Umbilical cord (tissue), 2 donors: ENCODE results near the gene DCHS2. TPM values are rescaled to one million over a fixed set of nuclear protein-coding genes. Genes with fewer than 3 reads are reported as not detected.

Source experiments
- DNase-seq: peaks from one replicate; pipeline ENCODE4 v3.0.0-alpha.2; 2015; ENCODE audit warnings: low spot score
- total RNA-seq: library from RNA; depleted of rRNA; stranded (reverse); fragments of >200 nt; gene quantifications from one replicate; pipeline ENCODE4 v1.2.3, GENCODE V29; 2014; ENCODE audit warnings: low replicate concordance; ENCODE audit not compliant: insufficient read depth

DCHS2 gene
- total RNA-seq, 1 donor from 2014 or later: 10.6 TPM

GRCh38 chr4:154489558-154490233, 1.9 kb downstream of the DCHS2 start:
- DNase-seq: no peak

GRCh38 chr4:154487145-154487544, 4.5 kb downstream of the DCHS2 start:
- no peak for DNase-seq

GRCh38 chr4:154485127-154485773, 6.3 kb downstream of the DCHS2 start:
- no peak for DNase-seq

GRCh38 chr4:154478547-154478946, 13.1 kb downstream of the DCHS2 start:
- no peak for DNase-seq

GRCh38 chr4:154478128-154478527, 13.5 kb downstream of the DCHS2 start:
- DNase-seq: no peak

- DNase-seq: no peak
Observed at GRCh38 chr4:154476232-154476631, 15.4 kb downstream of the DCHS2 start.

- DNase-seq: no peak
Observed at GRCh38 chr4:154475820-154476219, 15.8 kb downstream of the DCHS2 start.

- no peak for DNase-seq
Observed at GRCh38 chr4:154473497-154473896, 18.1 kb downstream of the DCHS2 start.

GRCh38 chr4:154472858-154473257, 18.7 kb downstream of the DCHS2 start:
- no peak for DNase-seq

GRCh38 chr4:154471526-154472331, 19.9 kb downstream of the DCHS2 start:
- no peak for DNase-seq

GRCh38 chr4:154471032-154471431, 20.6 kb downstream of the DCHS2 start:
- no peak for DNase-seq

GRCh38 chr4:154467886-154468285, 23.7 kb downstream of the DCHS2 start:
- DNase-seq: no peak

- no peak for DNase-seq
Observed at GRCh38 chr4:154466336-154466735, 25.3 kb downstream of the DCHS2 start.

GRCh38 chr4:154465085-154465484, 26.5 kb downstream of the DCHS2 start:
- no peak for DNase-seq

GRCh38 chr4:154464654-154465053, 26.9 kb downstream of the DCHS2 start:
- DNase-seq: no peak

GRCh38 chr4:154462081-154462810, 29.4 kb downstream of the DCHS2 start:
- DNase-seq: no peak

GRCh38 chr4:154457471-154457870, 34.1 kb downstream of the DCHS2 start:
- no peak for DNase-seq

GRCh38 chr4:154456889-154457288, 34.7 kb downstream of the DCHS2 start:
- DNase-seq: no peak

- DNase-seq: no peak
Observed at GRCh38 chr4:154456240-154456639, 35.4 kb downstream of the DCHS2 start.

- no peak for DNase-seq
Observed at GRCh38 chr4:154455111-154455510, 36.5 kb downstream of the DCHS2 start.

GRCh38 chr4:154454710-154455109, 36.9 kb downstream of the DCHS2 start:
- peak; percentile 43 for DNase-seq

- no peak for DNase-seq
Observed at GRCh38 chr4:154452798-154453346, 38.7 kb downstream of the DCHS2 start.
